ENCODE data around the gene CLDN6.
A peak's percentile ranks its signal among the peaks of the same experiment; 100 is the strongest.

Gene CLDN6

GRCh38 chr16:3023669-3024478 lies 5.9 kb upstream of the CLDN6 start, which contains the start of the genes HCFC1R1 and THOC6 (continued):
- TF ChIP-seq PATZ1 (CRISPR knock-in tag; IDR thresholded peaks at IDR 0.05; ENCODE audit: borderline replicate concordance) (peak; percentile 92), ESRRG (CRISPR knock-in tag; IDR thresholded peaks at IDR 0.05) (peak; percentile 31; the same call in 1 of the 2 replicates), TCF4 (CRISPR knock-in tag; IDR thresholded peaks at IDR 0.05; ENCODE audit: borderline replicate concordance) (no peak; the same call in 1 of the 2 replicates), ZNF8 (CRISPR knock-in tag; IDR thresholded peaks at IDR 0.05) (peak; percentile 8; the same call in 1 of the 2 replicates), ZNF70 (CRISPR knock-in tag; IDR thresholded peaks at IDR 0.05) (no peak), ZC3H10 (CRISPR knock-in tag; IDR thresholded peaks at IDR 0.05) (no peak), POU6F1 (CRISPR knock-in tag; IDR thresholded peaks at IDR 0.05; ENCODE audit: borderline replicate concordance, low read depth) (0 out of 2 replicates have a peak, but pooled peaks have one; percentile 28), BACH2 (CRISPR knock-in tag; IDR thresholded peaks at IDR 0.05; ENCODE audit: borderline replicate concordance) (no peak), CSRNP3 (CRISPR knock-in tag; IDR thresholded peaks at IDR 0.05) (0 out of 2 replicates have a peak, but pooled peaks have one; percentile 49), ARNTL (CRISPR knock-in tag; IDR thresholded peaks at IDR 0.05; ENCODE audit: borderline replicate concordance, low read depth) (no peak)

GRCh38 chr16:3023415-3023668 lies 5.4 kb upstream of the CLDN6 start:
- no peak for ATAC-seq

GRCh38 chr16:3022684-3023414 lies 4.9 kb upstream of the CLDN6 start:
- no peak for TF ChIP-seq ARNTL (CRISPR knock-in tag; IDR thresholded peaks at IDR 0.05; ENCODE audit: borderline replicate concordance, low read depth)
- no peak for TF ChIP-seq CSRNP3 (CRISPR knock-in tag; IDR thresholded peaks at IDR 0.05)
- TF ChIP-seq RARB (CRISPR knock-in tag; IDR thresholded peaks at IDR 0.05): 0 out of 2 replicates have a peak, but pooled peaks have one; percentile 7
- no peak for TF ChIP-seq BACH2 (CRISPR knock-in tag; IDR thresholded peaks at IDR 0.05; ENCODE audit: borderline replicate concordance)
- TF ChIP-seq CSDC2 (CRISPR knock-in tag; IDR thresholded peaks at IDR 0.05): no peak
- no peak for TF ChIP-seq ESRRG (CRISPR knock-in tag; IDR thresholded peaks at IDR 0.05)
- no peak for TF ChIP-seq TSHZ2 (CRISPR knock-in tag; IDR thresholded peaks at IDR 0.05)
- TF ChIP-seq GLIS3 (CRISPR knock-in tag; IDR thresholded peaks at IDR 0.05): 0 out of 2 replicates have a peak, but pooled peaks have one; percentile 26
- TF ChIP-seq ZNF70 (CRISPR knock-in tag; IDR thresholded peaks at IDR 0.05): no peak
- TF ChIP-seq OSR1 (CRISPR knock-in tag; IDR thresholded peaks at IDR 0.05): no peak
- TF ChIP-seq ZC3H10 (CRISPR knock-in tag; IDR thresholded peaks at IDR 0.05): no peak
- TF ChIP-seq PATZ1 (CRISPR knock-in tag; IDR thresholded peaks at IDR 0.05; ENCODE audit: borderline replicate concordance): no peak
- ATAC-seq: no peak

More at GRCh38 chr16:3023415-3023668, 5.4 kb upstream of the CLDN6 start:
- TF ChIP-seq CREB5 (CRISPR knock-in tag; IDR thresholded peaks at IDR 0.05; ENCODE audit: low read depth) (no peak), GLIS3 (CRISPR knock-in tag; IDR thresholded peaks at IDR 0.05) (peak; percentile 4; the same call in 1 of the 2 replicates), ZNF8 (CRISPR knock-in tag; IDR thresholded peaks at IDR 0.05) (no peak), ZNF565 (CRISPR knock-in tag; conservative IDR thresholded peaks at IDR 0.05; ENCODE audit: low read depth) (0 out of 2 replicates have a peak, but pooled peaks have one; percentile 31), ZC3H10 (CRISPR knock-in tag; IDR thresholded peaks at IDR 0.05) (no peak)
